ENCODE measurements around the gene SLC41A3.
"Not testable (repeated sequence)": the region's sequence is repeated elsewhere in the genome, so short reads cannot be mapped to it uniquely, and the experiment has no call there.

SLC41A3 gene

GRCh38 chr3:125958511-125959316 is 125.2 kb downstream of the SLC41A3 start:
- Mint-ChIP-seq H3K4me1 (ENCODE audit: low read depth) (peaks cover 1% of the 10 kb centered on the region), H3K36me3 (ENCODE audit: low read depth) (peaks cover 1% of the 10 kb centered on the region), H3K27me3 (peaks cover 42% of the 10 kb centered on the region), H3K27ac (no peak overlapping the region), H3K4me3 (no peak overlapping the region), H3K9me3 (peaks cover 3% of the 10 kb centered on the region)
- no peak for DNase-seq

GRCh38 chr3:125957674-125958510 is 126.0 kb downstream of the SLC41A3 start:
- no peak overlapping the region for H3K4me3 Mint-ChIP-seq
- DNase-seq, result no peak

GRCh38 chr3:125957020-125957419 is 126.9 kb downstream of the SLC41A3 start:
- not testable (repeated sequence) for H3K36me3 Mint-ChIP-seq (ENCODE audit: low read depth); H3K4me1 Mint-ChIP-seq (ENCODE audit: low read depth); H3K9me3 Mint-ChIP-seq; DNase-seq; H3K4me3 Mint-ChIP-seq; H3K27ac Mint-ChIP-seq
- H3K27me3 Mint-ChIP-seq, result peaks cover 50% of the 10 kb centered on the region

More at GRCh38 chr3:125957674-125958510, 126.0 kb downstream of the SLC41A3 start:
- Mint-ChIP-seq H3K9me3 (peaks cover 3% of the 10 kb centered on the region), H3K4me1 (ENCODE audit: low read depth) (peaks cover 1% of the 10 kb centered on the region), H3K27ac (no peak overlapping the region), H3K36me3 (ENCODE audit: low read depth) (peaks cover 1% of the 10 kb centered on the region), H3K27me3 (peaks cover 44% of the 10 kb centered on the region)
